CD4-positive, alpha-beta T cell treated with Interleukin-15 for 1 hour (primary cell): ENCODE results near the gene SOX18.

Experiments used
- DNase-seq: peaks from one replicate; pipeline ENCODE4 v3.0.0-alpha.2; 2020

The SOX18 gene

DNA sequence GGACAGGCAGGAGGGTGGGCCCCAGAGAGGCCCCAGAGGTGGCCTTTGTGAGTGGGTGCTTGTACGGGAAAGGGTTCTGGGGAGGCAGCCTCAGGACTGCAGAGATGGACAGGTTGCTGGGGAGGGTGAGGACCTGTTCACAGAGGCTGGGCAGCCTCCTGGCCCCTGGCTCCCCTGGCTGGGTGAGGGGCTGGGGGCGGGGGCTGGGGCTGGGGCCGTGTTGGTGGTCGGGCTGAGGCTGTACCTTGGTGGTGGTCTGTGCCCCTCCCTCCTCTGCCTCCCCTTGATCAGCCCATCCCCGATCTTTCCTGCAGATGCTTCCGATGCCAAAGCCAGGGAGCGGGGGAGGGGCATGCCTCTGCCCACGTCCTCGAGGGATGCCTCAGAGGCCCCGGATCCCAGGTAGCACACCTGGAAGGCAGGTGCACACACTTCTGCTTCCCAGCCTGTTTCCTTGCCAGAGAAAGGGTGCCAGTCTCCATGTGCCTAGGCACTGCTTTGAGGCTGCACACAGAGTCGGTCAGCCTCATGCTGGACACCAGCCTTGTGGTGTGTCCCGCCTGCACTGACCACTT is 18.4 kb upstream of the SOX18 start:
- no peak for DNase-seq

DNA sequence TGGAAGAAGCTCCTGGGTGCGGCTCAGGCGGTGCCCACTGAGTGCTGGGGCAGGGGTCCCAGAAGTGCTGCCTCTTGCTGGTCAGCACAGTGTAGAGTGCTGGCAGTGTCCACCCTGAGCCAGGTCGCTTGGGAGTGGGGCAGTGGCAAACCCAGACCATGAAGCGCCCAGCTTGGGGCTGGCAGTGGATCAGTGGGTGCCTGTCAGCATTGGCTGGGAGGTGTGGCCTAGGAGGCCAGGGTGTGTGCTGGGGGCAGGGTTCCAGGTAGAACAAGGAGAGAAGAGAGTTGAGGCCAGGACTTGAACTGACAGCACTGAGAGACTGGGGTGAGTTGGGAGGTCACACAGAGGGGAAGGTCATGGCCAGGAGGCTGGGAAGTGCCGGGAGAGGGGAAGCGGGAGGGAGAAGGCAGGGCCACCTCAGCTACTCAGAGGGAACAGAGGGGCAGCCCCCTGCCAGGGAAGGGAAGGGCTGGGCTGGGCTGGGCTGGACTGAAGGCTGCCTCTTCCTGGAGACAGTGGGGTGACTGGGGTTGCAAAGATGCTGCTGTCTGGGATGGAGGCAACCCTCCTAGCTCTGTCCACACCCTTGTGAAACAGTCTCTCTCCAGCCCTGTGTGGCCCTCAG is 17.7 kb upstream of the SOX18 start:
- DNase-seq, result no peak

DNA sequence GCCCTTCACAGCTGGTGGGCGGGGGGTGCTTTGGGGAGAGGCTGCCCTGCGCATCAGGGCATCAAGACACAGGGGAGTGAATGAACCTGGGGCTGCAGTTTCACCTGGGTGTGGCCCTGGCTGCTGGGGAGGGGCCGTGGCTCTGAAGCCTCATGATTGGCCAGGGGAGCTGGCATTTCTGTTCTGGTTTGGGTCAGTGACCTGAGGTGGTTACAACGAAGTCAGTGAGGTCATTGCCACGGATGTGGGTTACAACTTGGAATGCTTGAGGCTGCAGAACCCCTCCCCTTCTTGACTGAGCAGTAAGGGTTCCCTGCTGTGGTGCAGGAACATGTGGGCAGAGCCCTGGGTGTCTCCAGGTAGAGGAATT is 16.5 kb upstream of the SOX18 start:
- peak; percentile 77 for DNase-seq

DNA sequence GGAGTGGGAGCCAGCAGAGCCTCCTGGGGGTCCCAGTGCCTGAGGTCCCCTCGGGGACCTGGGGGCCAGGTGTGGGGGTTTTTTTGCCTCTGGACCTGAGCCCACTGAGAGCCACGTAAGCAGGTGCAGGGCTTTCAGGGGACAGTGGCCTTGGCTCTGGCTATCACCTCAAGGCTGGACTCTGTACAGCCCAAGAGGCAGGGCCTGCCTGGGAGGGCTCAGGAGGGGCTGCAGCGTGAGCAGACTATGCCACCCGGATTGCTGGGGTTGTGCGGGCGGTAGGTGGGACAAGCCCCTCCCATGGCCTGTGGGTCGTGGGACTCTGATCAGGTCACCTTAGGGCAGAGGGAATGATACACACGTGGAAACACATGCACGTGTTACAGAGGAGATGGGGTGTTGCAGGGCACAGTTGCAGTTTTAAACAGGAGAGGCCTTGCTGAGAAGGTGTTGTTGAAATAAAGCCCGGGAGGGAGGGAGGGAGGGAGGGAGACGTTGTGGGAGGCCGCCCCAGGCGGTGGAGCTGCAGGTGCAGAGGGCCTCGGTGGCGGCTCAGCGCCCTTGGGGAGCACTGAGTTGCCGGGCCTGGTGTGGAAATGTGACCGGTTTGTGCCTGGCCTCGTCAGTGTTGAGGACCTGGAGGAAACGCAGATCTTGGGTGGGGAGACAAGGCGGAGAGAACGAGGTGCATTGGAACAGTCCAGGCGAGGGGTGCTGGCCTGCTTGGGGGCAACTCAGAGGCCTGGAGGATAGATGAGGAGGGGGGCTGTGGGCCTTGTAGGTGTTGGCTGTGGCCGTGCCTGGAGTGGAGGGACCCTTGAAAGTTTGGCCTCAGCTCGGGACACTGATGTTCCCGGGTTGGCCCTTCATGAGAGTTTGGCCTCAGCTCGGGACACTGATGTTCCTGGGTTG is 15.9 kb upstream of the SOX18 start:
- DNase-seq, result no peak

DNA sequence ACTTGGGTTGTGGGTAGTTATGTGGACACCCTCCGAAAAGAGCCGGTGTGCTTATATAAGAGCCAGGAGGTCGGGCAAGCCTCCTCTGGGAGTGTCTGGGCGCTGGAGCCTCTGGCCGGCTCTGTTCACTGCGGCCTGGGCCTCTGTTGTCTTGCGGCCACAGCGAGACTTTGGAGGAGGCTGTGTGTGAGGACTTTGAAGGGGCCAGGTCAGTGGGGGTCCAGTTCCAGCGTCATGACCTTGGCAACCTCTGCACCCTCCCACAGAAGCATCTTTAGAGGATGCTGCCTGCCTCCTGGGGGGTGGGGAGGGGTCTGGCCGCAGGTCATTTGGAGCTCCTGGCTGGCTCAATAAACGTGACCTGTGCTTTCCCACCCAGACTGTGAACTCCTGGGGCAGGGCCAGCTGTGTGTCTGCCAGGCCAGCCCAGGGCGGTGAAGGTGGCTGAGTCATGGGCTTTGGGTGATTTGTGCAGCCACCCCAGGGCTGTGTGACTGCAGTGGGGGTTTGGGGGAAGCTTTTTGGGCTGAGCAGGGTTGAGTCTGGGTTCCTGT is 14.8 kb upstream of the SOX18 start:
- DNase-seq, result no peak

DNA sequence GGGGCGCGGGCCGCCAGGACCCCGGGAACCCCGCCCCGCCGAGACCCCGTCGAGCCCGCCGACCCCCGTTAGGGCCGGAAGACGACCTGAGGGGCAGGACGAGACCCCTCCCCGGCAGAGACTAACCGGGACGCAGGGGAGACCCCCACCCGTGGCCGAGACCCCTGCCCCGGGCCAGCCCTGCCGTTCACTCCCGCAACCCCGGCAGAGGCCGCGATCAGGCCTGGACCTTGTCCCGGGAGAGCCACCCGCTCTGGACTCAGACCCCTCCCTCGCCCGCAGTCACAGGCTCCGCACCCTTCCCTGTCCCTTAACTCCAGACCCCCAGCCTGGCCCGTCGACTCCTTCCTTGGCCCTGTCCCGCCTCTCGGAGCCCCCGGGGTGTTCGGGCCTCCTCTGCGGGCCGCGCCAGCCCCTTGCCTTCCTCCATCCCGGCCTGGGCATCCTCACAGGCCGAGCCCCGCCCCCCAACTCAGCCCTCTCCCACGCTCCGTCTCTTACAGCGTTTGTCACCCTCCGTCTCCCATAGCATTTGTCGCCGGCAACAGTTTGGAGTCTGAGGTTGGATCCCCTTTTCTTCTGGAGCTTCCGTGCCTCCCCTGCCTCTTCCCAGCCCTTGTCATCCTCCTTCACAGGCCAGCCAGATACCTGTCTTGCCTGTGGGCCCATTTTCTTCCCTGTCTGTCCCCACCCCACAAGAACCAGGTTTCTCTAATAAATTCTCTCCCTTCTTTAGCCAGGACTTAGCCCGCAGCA is 14.1 kb upstream of the SOX18 start:
- no peak for DNase-seq

DNA sequence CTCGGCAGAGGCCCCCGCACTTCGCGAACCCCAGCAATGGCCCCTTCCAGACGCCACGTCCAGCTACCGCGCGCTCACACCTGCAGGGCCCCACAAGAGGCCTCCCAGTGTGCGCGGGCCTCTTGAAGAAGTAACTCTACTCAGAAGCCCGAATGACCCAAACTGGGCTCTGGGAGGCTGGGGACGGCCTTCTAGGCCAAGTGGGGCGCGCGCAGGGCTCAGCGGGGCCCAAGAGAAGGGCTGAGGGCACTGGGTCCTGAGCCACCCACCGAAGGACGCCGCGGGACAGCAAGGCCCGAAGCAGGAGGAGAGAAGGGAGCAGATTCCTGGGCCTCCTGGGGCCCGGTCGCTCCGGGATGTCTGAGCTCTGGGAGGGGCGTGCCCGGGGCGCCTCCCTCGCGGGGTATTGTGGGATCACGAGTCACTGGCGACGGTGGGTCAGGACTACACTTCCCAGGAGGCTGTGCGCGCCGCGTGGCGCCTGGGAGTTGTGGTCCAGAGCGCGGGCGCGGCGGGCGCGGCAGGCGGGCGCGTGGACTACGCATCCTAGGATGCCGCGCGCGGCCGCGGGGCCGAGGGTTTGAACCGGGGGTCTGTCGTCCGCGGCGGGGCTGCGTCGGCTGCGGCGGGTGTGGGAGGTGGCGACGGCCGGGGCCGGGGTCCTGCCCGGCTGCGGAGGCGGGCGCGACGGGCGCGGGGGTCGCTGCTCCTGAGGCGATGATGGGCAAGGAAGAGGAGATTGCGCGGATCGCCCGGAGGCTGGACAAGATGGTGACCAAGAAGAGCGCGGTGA is 13.4 kb upstream of the SOX18 start, which contains the start of gene TCEA2:
TCEA2 (plus strand) TSS at position 603 of the 793 bp plus-strand sequence; CDS start at position 718, 115 bp downstream.
- DNase-seq, result peak; percentile 92

DNA sequence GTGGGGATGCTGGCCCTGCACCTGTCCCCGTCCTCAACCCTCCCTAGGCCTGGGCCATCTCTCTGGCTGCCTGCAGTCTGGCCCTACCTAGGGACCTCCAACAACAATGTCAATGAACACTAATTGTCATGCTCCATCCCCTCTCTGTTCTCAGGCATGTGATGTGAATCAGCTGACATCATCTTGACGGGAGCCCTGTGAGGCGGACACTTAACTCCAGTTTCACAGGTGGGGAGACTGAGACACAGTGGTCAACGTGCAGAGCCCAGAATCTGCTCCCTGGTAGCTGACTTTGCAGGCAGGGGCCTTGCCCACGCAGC is 12.8 kb upstream of the SOX18 start:
- no peak for DNase-seq

DNA sequence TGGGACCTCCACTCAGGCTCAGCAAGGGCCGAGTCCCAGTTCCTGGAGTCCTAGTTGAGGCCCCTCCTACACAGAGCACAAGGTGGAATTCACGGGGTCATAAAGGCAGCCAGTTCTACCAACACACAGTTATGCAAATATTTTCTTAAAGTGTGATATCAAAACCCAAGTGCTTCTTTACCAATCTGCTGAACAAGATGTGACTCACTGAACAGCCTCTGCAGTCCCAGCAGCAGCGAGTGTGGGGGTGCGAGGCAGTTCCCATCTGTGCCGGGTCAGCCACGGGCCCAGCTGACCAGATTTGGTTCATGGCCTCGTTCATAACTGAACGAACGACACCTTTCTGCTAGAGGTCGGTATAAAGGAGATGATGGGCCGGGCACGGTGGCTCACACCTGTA is 9.1 kb upstream of the SOX18 start:
- no peak for DNase-seq

DNA sequence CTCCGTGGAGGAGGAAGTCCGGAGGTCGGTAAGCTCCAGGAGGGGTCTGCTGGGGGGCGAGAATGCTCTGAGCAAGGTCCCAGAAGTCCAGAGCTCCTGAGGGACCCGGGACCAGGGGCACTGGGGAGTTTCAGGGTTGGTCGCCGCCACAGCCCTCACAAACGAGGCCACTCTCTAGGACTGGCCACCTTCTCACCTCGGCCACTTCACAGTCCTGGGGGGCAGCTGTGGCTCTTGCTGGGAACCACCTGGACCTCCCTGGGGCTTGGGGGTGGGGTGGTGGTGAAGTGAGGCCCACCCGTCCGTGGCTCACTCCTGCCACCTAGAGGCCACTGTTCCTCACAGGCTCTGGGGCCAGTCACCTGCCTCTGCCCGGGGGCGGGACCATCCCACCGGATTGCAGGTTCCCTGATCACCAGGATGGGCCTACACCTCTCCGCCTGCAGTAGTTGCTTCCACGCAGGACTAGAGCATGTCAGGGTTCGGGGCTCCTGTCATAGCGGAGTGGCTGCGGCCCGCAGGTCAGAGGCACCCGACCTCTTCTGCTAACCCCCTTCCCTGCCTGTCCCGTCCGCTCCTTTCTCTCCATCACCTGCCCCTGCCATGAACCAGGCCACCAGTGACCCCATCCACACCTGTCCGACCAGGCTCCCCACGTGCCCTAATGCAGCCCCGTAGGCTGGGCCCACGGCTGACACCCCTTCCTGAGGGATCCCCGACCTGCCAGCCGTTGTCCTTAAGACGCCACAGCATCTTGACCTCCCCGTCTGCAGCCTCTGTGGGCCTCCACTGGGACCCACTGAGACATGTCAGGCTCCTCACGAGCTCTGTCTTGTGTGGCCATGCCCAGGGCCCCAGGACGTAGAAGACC is 8.4 kb upstream of the SOX18 start:
- peak; percentile 72 for DNase-seq

DNA sequence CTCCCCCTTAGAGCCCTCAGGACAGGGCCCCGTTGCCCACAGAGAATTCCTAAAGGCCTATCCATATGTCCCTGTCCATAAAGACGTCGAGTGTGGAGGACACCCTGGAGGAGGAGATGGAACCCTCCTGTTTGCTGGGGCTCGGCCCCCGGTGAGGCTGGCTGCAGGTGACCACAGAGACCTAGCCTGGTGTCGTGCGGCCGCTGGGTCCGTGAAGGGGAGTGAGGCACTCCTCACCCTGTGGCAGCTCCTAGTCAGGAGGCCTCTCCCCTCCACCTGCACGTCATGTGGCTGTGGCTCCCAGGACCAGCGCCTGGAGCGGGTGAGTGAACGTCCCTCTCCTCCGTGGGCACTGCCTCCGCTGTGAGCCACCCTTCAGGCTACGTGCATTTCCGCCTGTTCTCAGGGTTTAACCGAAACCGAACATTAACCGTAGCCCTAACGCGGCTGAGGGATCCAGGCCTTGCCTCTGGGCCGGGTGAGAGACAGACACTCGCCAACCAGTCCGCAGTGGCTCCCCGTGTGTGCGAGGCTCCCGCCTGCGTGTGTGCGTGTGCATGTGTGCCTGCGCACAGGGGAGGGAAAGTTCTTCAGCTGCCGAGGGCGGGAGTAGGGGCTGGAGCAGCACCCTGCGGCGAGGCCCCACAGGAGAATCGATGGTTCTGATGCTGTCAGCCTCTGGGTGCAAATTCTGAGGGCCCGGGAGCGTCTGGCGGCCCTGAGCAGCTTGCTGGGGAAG is 7.6 kb upstream of the SOX18 start:
- DNase-seq, result no peak

DNA sequence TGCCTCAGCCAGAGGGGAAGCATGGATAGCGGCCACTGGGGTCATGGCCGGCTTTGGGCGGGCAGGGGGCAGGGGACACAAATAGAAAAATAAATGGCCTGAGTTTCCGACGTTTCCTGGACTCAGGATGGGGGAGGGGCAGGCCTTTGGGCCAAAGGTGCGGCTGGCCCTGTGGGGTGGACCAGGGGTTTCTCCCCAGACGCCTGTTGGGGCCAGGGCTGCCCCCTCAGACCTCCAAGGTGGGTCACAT is 7.1 kb upstream of the SOX18 start:
- no peak for DNase-seq

DNA sequence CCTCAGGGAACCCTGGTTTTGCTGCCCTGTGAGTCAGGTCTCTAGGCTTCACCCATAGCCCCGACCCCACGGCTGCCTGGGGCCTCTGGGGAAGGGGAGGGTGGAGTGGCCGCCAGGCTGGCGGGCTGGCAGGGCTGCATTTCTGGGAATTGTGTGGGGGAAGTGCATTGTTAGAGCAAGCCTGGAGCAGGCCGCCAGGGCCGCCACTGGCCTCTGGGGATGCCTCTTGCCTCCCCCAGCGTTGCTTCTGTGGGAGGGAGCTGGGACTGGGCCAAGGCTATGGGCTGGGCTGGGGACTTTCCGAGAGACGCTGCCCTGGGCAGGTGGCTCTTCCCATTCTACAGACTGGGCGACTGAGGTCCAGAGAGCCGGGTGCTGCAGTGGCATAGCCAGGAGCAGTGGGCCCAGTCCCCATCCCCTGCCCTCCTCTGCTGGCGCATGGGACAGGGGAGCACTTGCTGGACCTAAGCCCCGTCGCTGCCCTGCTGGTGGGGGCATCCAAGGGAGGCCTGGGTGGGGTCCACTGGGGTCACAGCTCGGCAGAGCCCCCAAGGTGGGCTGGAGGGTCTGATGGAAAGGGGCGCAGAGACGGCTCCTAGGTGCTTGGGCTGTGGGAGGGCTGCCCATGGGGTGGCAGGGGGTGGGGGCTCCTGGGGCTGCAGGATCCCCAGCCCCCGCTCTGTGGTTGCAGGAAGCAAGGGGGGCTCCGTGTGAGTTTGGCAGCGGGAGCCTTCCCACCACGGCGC is 6.6 kb upstream of the SOX18 start:
- no peak for DNase-seq

DNA sequence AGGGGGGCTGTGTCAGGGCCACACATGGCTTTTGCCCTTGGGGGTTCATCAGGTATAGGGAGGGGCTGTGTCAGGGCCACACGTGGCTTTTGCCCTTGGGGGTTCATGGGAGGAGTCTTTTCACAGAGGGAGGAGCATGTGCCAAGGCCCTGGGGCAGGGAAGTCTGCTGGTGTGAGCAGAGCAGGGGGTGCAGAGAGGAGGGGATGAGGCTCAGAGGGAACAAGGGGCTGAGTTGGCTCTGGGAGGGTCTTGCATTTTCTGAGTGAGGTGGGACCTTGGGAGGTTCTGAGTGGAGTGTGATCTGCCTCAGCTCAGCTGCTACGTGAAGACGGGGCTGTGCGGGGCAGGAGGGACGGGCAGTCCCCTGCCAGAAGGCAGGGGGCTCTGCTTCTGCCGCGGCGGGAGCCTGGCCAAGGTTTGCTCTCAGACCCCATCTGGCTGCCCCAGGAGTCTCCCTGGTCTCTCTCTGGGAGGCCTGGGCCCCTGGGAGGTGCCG is 6.0 kb upstream of the SOX18 start:
- DNase-seq, result no peak

DNA sequence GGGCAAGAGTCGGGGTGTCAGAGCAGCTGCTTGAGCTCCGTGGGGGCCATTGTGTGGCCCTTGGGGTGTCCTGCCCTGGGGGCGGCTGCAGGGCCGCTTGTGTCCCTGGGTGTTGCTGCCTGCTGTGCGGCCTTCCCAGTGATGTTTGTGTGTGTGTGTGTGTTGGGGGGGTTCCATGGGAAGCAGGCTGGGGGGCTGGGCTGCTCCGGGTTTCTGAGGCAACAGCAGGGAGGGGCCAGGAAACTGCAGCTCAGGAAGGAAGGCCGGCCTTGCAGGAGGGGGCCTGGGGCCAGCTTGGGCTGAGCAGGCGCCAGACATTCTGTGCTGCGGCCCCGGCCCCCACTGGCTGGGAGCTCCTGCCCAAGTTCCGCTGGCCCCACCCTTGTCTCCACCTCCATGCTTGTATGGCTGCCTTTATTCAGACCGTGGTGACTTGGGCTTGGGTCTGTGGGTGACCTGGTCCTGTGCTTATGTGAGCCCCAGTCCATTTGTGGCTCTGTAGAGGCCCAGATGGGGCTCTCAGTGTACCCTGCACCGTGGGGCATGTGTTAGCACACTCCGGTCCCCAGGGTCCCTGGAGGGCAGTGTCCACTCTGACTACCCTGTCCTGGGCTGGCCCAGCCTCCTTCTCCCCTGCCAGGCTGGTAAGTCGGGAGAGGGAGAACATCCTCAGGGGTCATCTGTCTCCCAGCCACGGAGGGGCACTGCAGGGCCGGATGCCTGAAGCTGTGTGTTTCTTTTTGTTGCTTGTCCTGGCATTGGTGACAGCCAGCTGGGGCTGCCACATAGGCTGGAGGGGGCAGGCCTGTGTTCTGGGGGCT is 4.6 kb upstream of the SOX18 start:
- no peak for DNase-seq

DNA sequence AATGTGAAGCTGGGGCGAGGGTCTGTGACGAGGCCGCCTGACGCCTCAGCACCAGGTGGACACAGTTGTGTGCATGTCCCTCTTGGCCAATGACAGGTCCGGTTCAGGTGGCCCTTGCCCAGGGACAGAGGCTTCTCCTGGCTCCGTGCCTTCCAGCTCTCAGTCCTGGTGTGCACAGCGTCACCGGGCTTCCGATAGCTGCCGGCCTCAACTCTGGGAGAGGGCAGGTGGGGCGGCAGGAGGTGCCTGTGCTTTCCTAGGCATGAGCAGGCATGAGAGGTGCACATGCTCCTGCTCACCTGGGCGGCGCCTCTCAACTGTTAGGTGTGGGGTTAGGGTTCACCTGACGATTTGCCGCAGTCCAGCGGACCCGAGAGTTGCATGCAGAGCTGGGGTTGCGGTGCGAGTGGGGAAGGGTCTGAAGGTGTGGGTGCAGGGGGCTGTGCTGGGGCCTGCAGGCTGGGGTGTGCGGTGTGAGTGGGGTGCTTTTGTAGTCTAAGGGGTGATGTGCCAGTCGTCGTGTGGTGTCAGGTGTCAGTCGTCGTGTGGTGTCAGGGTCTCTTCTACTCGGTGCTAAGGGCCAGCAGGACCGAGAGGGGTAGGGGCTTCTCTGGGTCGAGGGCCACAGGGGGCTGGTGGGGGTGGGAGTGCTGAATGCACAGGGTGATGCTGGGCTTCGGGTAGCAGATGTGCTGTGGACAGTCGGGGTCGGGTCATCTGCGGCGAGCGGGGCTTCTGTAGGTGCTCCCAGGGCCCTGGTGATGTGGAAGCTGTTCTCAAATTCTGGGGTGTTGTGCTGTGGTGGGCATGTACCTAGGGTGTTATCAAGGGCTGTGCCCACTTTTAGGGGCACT is 3.8 kb upstream of the SOX18 start:
- no peak for DNase-seq

DNA sequence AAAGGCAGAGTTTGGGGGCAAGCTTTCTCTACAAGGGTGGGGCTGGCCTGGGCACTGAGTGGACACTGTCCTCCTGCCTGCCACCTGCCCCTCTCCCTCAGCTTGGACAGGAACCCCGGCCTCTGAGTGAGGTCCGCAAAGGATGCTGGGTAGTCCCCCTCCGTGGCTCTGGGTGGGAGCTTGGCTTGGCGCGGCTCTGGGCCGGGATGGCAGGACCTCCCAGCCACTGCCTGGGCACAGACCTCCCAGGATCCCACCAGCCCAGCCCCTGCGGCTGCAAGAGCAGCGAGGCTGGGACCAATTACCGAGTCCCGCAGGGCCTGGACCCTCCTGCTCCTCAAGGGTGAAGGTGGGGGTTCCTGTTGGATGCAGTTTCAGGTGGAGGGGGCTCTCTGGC is 2.9 kb upstream of the SOX18 start:
- DNase-seq, result no peak
